OCI-LY7 (cell line): ENCODE measurements around the gene CATSPER3.

Source experiments
- EZH2phosphoT487 ChIP-seq: fragments of 200-600 bp; sonication (generic); IDR thresholded peaks from 2 replicates; pipeline ENCODE4 v1.6.1; 2018; ENCODE audit warnings: low read depth, borderline replicate concordance, mild to moderate bottlenecking, mixed run types, antibody characterized with exemption, low read length, moderate library complexity, mixed read lengths
- TF ChIP-seq, protein P1 (sequence below): fragments of 200-600 bp; sonication (generic); conservative IDR thresholded peaks from 2 replicates; pipeline ENCODE4 v1.5.1; 2014; ENCODE audit warnings: mild to moderate bottlenecking, antibody characterized with exemption, low read length, moderate library complexity, mixed read lengths

DNA sequence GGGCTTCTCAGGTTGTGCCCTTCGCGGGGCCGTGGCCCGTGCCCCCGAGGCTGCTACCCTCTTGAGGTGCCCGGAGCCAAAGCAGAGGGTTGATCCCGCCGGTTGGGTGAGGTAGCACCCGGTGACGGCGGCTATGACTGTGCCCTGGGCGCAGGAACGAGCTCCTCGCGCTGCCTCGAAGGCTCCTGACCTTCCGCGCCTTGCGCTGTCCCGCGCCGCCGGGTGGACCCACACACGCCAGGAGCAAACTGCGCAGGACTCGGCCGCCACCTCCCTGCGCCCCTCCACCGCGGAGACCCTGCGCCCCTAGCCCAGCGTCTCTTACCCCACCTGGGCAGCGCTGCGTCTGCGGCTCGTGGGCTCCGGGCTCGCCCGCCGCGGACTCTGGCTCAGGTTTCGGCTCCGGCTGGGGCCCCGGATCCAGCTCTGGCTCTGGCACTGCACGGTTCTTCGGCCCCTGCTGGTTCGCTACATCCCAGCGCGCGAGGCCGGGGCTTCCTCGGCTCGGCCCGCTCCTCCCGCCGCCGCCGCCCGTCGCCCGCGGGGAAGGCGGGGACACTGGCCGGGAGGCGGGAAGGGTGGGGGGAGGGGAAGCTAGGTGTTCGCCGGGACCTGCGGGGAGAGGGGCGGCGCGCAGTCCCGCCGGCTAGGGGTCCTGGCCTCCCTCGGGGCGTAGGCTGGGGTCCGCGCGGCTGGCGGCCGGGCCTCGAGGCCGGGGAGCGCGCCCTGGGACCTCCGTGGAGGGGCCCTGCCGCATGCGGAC lies 71.7 kb downstream of the CATSPER3 start:
- no peak for TF ChIP-seq EZH2phosphoT487
- TF ChIP-seq, protein P1, sequence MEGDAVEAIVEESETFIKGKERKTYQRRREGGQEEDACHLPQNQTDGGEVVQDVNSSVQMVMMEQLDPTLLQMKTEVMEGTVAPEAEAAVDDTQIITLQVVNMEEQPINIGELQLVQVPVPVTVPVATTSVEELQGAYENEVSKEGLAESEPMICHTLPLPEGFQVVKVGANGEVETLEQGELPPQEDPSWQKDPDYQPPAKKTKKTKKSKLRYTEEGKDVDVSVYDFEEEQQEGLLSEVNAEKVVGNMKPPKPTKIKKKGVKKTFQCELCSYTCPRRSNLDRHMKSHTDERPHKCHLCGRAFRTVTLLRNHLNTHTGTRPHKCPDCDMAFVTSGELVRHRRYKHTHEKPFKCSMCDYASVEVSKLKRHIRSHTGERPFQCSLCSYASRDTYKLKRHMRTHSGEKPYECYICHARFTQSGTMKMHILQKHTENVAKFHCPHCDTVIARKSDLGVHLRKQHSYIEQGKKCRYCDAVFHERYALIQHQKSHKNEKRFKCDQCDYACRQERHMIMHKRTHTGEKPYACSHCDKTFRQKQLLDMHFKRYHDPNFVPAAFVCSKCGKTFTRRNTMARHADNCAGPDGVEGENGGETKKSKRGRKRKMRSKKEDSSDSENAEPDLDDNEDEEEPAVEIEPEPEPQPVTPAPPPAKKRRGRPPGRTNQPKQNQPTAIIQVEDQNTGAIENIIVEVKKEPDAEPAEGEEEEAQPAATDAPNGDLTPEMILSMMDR: no peak
